WTC11 (cell line): Measurements from ENCODE around the gene SUMF1. TPM values are rescaled to one million over a fixed set of nuclear protein-coding genes. Genes with fewer than 3 reads are reported as not detected.

Experiments
- ATAC-seq: fragments of 200-7000 bp; cut with Tn5 transposase; 2 replicates; pipeline ENCODE4 v1.10.0; 2021; ENCODE audit warnings: mild to moderate bottlenecking, moderate library complexity
- CTCF ChIA-PET: fragments of 300-600 bp; sonication (Branson Sonifier 250); formaldehyde crosslinking; loops from one replicate; lab custom pipeline; 2021; ENCODE audit warnings: antibody characterized with exemption; lab: Charles Lee
- POLR2A ChIA-PET: fragments of 350-600 bp; sonication (Branson Sonifier 250); formaldehyde crosslinking; loops from one replicate; lab custom pipeline; 2021; ENCODE audit warnings: antibody characterized with exemption; lab: Charles Lee
- DNase-seq: peaks from one replicate; pipeline ENCODE4 v3.0.0; 2021; ENCODE audit warnings: low spot score
- H3K27ac Mint-ChIP-seq: 2 replicates; pipeline ENCODE4 v1.8.0; 2021; ENCODE audit warnings: mixed read lengths
- H3K27me3 Mint-ChIP-seq: 2 replicates; pipeline ENCODE4 v1.8.0; 2021; ENCODE audit warnings: low read depth, mild to moderate bottlenecking, moderate library complexity, mixed read lengths
- H3K36me3 Mint-ChIP-seq: 2 replicates; pipeline ENCODE4 v1.8.0; 2021; ENCODE audit warnings: mixed read lengths
- H3K4me1 Mint-ChIP-seq: 2 replicates; pipeline ENCODE4 v1.8.0; 2022; ENCODE audit warnings: mixed read lengths
- H3K4me3 Mint-ChIP-seq: 2 replicates; pipeline ENCODE4 v1.8.0; 2021; ENCODE audit warnings: mild to moderate bottlenecking, moderate library complexity, mixed read lengths
- H3K9me3 Mint-ChIP-seq: 2 replicates; pipeline ENCODE4 v1.8.0; 2021; ENCODE audit warnings: mixed read lengths
- AFF4 ChIP-seq: sonication (generic); formaldehyde crosslinking; IDR thresholded peaks from 2 replicates; pipeline ENCODE4 v1.8.1; 2023; ENCODE audit warnings: mild to moderate bottlenecking, missing genetic modification reagents, borderline replicate concordance
- ATF1 ChIP-seq: sonication (generic); formaldehyde crosslinking; IDR thresholded peaks from 2 replicates; pipeline ENCODE4 v1.8.1; 2023; ENCODE audit warnings: mild to moderate bottlenecking, moderate library complexity, missing genetic modification reagents
- ATF3 ChIP-seq: sonication (generic); formaldehyde crosslinking; conservative IDR thresholded peaks from 2 replicates; pipeline ENCODE4 v1.8.1; 2022; ENCODE audit warnings: mild to moderate bottlenecking, missing genetic modification reagents
- CBFB ChIP-seq: sonication (generic); formaldehyde crosslinking; IDR thresholded peaks from 2 replicates; pipeline ENCODE4 v1.8.1; 2022; ENCODE audit warnings: mild to moderate bottlenecking, low read depth, missing genetic modification reagents
- HMGA2 ChIP-seq: fragments of 250-450 bp; sonication (Bioruptor Pico); IDR thresholded peaks from 2 replicates; pipeline ENCODE4 v1.4.0; 2021; ENCODE audit warnings: mild to moderate bottlenecking, moderate library complexity
- JUN ChIP-seq: sonication (generic); formaldehyde crosslinking; IDR thresholded peaks from 2 replicates; pipeline ENCODE4 v1.8.0; 2023; ENCODE audit warnings: mild to moderate bottlenecking, missing genetic modification reagents
- KAT7 ChIP-seq: sonication (generic); formaldehyde crosslinking; IDR thresholded peaks from 2 replicates; pipeline ENCODE4 v1.8.1; 2023; ENCODE audit warnings: missing genetic modification reagents, mild to moderate bottlenecking, borderline replicate concordance
- MYBL2 ChIP-seq: sonication (generic); formaldehyde crosslinking; IDR thresholded peaks from 2 replicates; pipeline ENCODE4 v1.8.1; 2023; ENCODE audit warnings: mild to moderate bottlenecking, moderate library complexity, missing genetic modification reagents
- NFYB ChIP-seq: sonication (generic); formaldehyde crosslinking; conservative IDR thresholded peaks from 2 replicates; pipeline ENCODE4 v1.8.0; 2022; ENCODE audit warnings: low read depth, missing genetic modification reagents
- NR2C2 ChIP-seq: sonication (generic); formaldehyde crosslinking; IDR thresholded peaks from 2 replicates; pipeline ENCODE4 v1.8.0; 2022; ENCODE audit warnings: mild to moderate bottlenecking, missing genetic modification reagents
- PREB ChIP-seq: sonication (generic); formaldehyde crosslinking; IDR thresholded peaks from 2 replicates; pipeline ENCODE4 v1.8.1; 2022; ENCODE audit warnings: mild to moderate bottlenecking, missing genetic modification reagents, moderate library complexity, borderline replicate concordance
- RORB ChIP-seq: fragments of 250-450 bp; sonication (Bioruptor Pico); IDR thresholded peaks from 2 replicates; pipeline ENCODE4 v1.9.0; 2021; ENCODE audit warnings: mild to moderate bottlenecking
- SOX15 ChIP-seq: fragments of 250-450 bp; sonication (Bioruptor Pico); IDR thresholded peaks from 2 replicates; pipeline ENCODE4 v1.9.0; 2021; ENCODE audit warnings: mild to moderate bottlenecking
- USF1 ChIP-seq: sonication (generic); formaldehyde crosslinking; IDR thresholded peaks from 2 replicates; pipeline ENCODE4 v1.8.0; 2022; ENCODE audit warnings: mild to moderate bottlenecking, missing genetic modification reagents
- ZMAT4 ChIP-seq: fragments of 250-450 bp; sonication (Bioruptor Pico); IDR thresholded peaks from 2 replicates; pipeline ENCODE4 v1.9.0; 2021; ENCODE audit warnings: mild to moderate bottlenecking
- ZNF121 ChIP-seq: sonication (generic); formaldehyde crosslinking; IDR thresholded peaks from 2 replicates; pipeline ENCODE4 v1.8.0; 2023; ENCODE audit warnings: missing genetic modification reagents
- ZNF263 ChIP-seq: sonication (generic); formaldehyde crosslinking; IDR thresholded peaks from 2 replicates; pipeline ENCODE4 v1.8.1; 2022; ENCODE audit warnings: low read depth, mild to moderate bottlenecking, moderate library complexity, missing genetic modification reagents
- ZNF512 ChIP-seq: sonication (generic); formaldehyde crosslinking; IDR thresholded peaks from 2 replicates; pipeline ENCODE4 v1.8.1; 2022; ENCODE audit warnings: missing genetic modification reagents, borderline replicate concordance
- total RNA-seq: library from RNA; stranded (reverse); gene quantifications from 3 replicates; pipeline ENCODE4 v1.2.3, GENCODE V29; 2021
- TF ChIP-seq, protein P1 (sequence below): fragments of 250-450 bp; sonication (Bioruptor Pico); conservative IDR thresholded peaks from 2 replicates; pipeline ENCODE4 v1.9.0; 2021; ENCODE audit warnings: mild to moderate bottlenecking
- TF ChIP-seq, protein P2 (sequence below): sonication (generic); formaldehyde crosslinking; IDR thresholded peaks from 2 replicates; pipeline ENCODE4 v1.8.1; 2023; ENCODE audit warnings: mild to moderate bottlenecking, moderate library complexity, missing genetic modification reagents

The SUMF1 gene
- total RNA-seq, 1 experiment from 2014 or later = 10.4 TPM

GRCh38 chr3:4321732-4322131 lies 145.3 kb downstream of the SUMF1 start (continued):
- TF ChIP-seq ZMAT4 (CRISPR knock-in tag) = no peak
- no peak for TF ChIP-seq HMGA2 (CRISPR knock-in tag)
- TF ChIP-seq JUN = no peak
- TF ChIP-seq, protein P1, sequence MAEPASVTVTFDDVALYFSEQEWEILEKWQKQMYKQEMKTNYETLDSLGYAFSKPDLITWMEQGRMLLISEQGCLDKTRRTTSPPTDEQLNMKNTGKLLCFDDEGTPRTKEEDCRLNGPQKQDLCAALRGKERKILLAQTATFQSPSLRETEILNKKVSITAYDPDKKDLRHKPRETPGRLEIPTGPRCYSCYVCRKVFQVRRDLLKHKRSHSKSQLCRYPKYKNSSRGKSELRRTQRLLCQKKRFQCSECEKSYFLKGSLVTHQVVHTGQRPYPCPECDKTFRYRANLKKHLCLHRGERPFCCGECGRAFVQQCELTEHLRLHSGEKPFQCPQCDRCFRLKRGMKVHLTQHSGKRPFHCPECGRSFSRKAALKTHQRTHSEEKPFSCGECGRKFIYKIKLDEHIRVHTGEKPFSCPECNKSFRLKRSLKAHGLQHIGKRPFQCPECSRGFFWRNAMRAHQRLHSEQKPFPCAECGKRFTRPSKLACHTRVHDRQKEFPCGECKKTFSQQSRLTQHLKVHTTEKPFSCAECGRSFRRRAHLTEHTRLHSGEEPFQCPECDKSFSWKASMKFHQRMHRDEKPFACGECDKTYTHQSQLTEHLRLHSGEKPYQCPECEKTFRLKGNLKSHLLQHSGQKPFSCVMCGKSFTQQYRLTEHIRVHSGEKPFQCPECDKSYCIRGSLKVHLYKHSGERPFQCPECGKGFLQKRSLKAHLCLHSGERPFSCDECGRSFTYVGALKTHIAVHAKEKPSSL = no peak
- TF ChIP-seq SOX15 (CRISPR knock-in tag) = no peak
- TF ChIP-seq ATF3 (CRISPR knock-in tag) = no peak

- no peak overlapping the region; the same call in 1 of the 2 replicates for H3K27ac Mint-ChIP-seq
- DNase-seq (no peak), ATAC-seq (peak; percentile 48; the same call in 1 of the 2 replicates)
- no peak overlapping the region for H3K4me3 Mint-ChIP-seq
- peaks cover 12% of the 10 kb centered on the region for H3K36me3 Mint-ChIP-seq
- ChIA-PET POLR2A (no interaction called here), CTCF (no interaction called here)
- peaks cover 3% of the 10 kb centered on the region; the same call in 1 of the 2 replicates for H3K9me3 Mint-ChIP-seq
- H3K4me1 Mint-ChIP-seq = peaks cover 13% of the 10 kb centered on the region
- no peaks in the 10 kb centered on the region for H3K27me3 Mint-ChIP-seq
- TF ChIP-seq KAT7 (no peak), MYBL2 (CRISPR knock-in tag) (no peak), RORB (CRISPR knock-in tag) (no peak), ZNF121 (no peak)
- TF ChIP-seq, protein P2, sequence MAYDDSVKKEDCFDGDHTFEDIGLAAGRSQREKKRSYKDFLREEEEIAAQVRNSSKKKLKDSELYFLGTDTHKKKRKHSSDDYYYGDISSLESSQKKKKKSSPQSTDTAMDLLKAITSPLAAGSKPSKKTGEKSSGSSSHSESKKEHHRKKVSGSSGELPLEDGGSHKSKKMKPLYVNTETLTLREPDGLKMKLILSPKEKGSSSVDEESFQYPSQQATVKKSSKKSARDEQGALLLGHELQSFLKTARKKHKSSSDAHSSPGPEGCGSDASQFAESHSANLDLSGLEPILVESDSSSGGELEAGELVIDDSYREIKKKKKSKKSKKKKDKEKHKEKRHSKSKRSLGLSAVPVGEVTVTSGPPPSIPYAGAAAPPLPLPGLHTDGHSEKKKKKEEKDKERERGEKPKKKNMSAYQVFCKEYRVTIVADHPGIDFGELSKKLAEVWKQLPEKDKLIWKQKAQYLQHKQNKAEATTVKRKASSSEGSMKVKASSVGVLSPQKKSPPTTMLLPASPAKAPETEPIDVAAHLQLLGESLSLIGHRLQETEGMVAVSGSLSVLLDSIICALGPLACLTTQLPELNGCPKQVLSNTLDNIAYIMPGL (CRISPR knock-in tag) = no peak
Observed at GRCh38 chr3:4320096-4320911, 146.8 kb downstream of the SUMF1 start.

DNA sequence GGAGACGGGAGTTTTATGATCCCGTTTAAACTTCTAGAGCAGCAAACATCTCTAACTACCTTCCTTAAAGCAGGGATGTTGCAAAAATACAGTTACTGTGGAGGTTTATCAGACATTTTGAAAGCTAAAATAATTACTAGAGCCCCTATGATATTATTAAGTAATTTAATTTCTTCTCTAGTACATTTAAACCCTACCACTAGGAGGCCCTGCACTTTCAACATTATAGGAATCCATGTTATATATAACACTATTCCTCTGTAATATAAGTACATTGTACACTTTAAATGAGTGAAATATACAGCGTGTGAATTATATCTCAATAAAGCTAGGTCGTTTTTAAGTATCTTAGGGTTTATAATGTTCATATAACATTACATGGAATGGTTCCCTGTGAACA lies 152.4 kb downstream of the SUMF1 start:
- H3K27ac Mint-ChIP-seq = no peak overlapping the region
- CTCF ChIA-PET = interaction anchor here (0.6 to 2.6 kb wide), 6 partner anchors 11 to 26 kb away, joined by 3 to 7 read pairs (median 4); partner anchors contain the start of gene SETMAR
- no peak for ATAC-seq
- POLR2A ChIA-PET = no interaction called here
- H3K9me3 Mint-ChIP-seq = no peaks in the 10 kb centered on the region
- no peaks in the 10 kb centered on the region for H3K27me3 Mint-ChIP-seq
- H3K36me3 Mint-ChIP-seq = peaks cover 26% of the 10 kb centered on the region
- no peak overlapping the region for H3K4me3 Mint-ChIP-seq
- peaks cover 19% of the 10 kb centered on the region for H3K4me1 Mint-ChIP-seq
- DNase-seq = no peak
- no peak for TF ChIP-seq ATF1 (CRISPR knock-in tag)
- TF ChIP-seq AFF4 (CRISPR knock-in tag) = no peak
- no peak for TF ChIP-seq NFYB (CRISPR knock-in tag)
- TF ChIP-seq USF1 (CRISPR knock-in tag) = no peak
- TF ChIP-seq CBFB (CRISPR knock-in tag) = no peak
- no peak for TF ChIP-seq ZNF263
- no peak for TF ChIP-seq PREB (CRISPR knock-in tag)
- TF ChIP-seq ZNF512 (CRISPR knock-in tag) = no peak
- TF ChIP-seq NR2C2 (CRISPR knock-in tag) = no peak
